Activated CD8-positive, alpha-beta memory T cell treated with anti-CD3 and anti-CD28 coated beads for 24 hours (primary cell): ENCODE data around the gene NOS3.

Experiments
- DNase-seq: peaks from one replicate; pipeline ENCODE4 v3.0.0-alpha.2; 2020

The NOS3 gene

DNA sequence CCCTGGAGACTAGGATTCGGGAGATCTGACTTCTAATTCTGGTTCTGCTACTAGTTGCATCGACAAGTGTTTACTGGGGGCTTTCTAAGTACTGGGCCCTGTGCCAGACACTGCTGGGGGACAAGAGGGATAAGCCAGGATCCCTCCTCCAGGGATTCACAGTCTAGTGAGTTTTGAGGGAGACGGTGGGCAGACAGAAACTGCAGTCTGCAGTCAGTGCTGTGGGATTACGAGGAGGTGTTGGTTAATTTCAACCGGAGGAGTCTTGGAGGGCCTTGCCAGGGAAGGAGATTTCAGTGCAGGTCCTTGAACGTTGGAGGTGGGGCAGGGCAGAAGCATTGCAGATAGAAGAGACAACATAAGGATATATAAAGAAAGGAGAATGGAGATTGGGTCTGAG is 9.2 kb upstream of the NOS3 start:
- DNase-seq = no peak

- DNase-seq = no peak
These were observed 8.5 kb upstream of the NOS3 start for GRCh38 chr7:150982351-150982750.

DNA sequence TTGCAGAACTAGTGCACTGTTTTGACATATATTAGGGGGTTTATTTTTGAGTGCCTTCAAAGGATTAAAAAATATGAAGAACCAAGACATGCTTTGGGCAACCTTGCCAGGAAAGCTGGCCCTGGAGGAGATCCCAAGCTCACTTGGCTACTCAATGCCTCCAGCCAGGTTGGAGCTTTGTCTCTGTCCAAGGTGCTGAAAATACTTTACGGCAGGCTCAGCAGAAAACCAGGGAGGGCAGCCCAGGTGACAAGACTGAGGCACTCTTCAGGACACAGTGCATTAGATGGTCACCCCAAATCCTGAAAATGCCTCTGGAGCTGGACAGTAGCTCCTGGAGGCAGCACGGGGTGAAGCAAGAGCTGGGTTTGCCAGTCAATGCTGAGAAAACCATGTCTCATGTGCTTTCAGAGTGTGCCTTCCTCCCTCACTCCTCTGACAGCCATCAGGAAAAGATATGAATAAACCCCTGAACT is 6.9 kb upstream of the NOS3 start:
- DNase-seq = no peak

DNA sequence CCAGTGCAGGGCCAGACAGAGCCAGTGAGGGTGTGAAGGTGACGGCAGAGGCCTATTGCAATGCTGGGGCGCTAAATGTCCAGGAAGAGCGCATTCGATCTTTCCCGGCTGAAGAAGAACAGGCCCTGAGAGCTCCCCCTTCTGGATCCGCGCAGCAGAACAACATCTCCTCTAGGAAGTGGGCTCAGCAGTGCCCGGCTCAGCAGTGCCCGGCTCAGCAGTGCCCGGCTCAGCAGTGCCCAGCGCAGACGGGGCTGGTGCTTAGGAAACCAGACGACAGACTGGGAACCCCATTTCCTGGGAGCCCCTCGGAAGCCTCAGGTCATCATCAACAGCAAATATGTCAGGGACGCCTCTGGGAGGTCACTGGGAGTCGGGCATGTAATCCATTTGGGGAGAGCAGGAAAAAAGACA is 4.7 kb upstream of the NOS3 start:
- DNase-seq = peak; percentile 82

GRCh38 chr7:150986556-150986955 is 4.3 kb upstream of the NOS3 start:
- DNase-seq = no peak

GRCh38 chr7:150988230-150989226 is 2.3 kb upstream of the NOS3 start:
- peak; percentile 86 for DNase-seq

GRCh38 chr7:150989456-150989855 is 1.4 kb upstream of the NOS3 start:
- no peak for DNase-seq

GRCh38 chr7:150992051-150992640 is 1.3 kb downstream of the NOS3 start:
- no peak for DNase-seq

DNA sequence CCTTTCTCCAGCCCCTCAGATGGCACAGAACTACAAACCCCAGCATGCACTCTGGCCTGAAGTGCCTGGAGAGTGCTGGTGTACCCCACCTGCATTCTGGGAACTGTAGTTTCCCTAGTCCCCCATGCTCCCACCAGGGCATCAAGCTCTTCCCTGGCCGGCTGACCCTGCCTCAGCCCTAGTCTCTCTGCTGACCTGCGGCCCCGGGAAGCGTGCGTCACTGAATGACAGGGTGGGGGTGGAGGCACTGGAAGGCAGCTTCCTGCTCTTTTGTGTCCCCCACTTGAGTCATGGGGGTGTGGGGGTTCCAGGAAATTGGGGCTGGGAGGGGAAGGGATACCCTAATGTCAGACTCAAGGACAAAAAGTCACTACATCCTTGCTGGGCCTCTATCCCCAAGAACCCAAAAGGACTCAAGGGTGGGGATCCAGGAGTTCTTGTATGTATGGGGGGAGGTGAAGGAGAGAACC is 2.1 kb downstream of the NOS3 start:
- DNase-seq = no peak

DNA sequence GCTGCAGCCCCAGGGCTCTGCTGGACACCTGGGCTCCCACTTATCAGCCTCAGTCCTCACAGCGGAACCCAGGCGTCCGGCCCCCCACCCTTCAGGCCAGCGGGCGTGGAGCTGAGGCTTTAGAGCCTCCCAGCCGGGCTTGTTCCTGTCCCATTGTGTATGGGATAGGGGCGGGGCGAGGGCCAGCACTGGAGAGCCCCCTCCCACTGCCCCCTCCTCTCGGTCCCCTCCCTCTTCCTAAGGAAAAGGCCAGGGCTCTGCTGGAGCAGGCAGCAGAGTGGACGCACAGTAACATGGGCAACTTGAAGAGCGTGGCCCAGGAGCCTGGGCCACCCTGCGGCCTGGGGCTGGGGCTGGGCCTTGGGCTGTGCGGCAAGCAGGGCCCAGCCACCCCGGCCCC is 2.7 kb downstream of the NOS3 start:
- DNase-seq = no peak

DNA sequence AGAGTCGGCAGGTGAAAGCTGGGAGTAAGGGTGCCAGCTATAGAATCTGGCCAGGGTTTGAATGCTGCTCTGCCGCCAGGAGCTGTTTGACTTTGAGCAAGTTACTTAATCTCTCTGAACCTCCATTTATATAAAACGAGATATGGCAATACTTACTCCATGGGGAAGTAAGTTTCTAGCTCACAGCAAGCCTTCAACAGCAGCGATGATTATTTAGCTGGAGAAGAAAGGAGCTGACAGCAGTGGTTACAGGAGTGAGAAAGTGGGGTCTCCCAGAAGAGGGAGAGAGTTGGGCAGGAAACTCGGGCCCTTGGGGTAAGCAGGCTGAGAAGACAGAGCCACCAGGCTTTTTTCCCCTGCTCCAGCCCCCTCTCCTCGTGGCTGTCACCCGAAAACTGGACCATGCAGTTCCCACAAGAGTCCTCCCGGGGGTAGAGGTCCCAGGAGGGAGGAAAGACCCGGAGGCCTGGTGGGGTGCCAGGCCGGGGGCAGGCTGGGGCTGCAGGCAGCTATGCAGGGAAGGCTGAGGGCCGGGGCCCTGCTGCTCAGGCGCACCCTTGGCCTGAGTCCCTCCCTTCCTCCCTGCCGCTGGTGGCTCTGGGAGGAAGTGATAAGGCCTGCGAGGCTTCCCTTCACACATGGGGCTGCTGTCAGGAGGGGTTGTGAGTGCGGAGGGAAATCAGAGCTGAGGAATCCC is 3.5 kb downstream of the NOS3 start:
- peak; percentile 71 for DNase-seq

DNA sequence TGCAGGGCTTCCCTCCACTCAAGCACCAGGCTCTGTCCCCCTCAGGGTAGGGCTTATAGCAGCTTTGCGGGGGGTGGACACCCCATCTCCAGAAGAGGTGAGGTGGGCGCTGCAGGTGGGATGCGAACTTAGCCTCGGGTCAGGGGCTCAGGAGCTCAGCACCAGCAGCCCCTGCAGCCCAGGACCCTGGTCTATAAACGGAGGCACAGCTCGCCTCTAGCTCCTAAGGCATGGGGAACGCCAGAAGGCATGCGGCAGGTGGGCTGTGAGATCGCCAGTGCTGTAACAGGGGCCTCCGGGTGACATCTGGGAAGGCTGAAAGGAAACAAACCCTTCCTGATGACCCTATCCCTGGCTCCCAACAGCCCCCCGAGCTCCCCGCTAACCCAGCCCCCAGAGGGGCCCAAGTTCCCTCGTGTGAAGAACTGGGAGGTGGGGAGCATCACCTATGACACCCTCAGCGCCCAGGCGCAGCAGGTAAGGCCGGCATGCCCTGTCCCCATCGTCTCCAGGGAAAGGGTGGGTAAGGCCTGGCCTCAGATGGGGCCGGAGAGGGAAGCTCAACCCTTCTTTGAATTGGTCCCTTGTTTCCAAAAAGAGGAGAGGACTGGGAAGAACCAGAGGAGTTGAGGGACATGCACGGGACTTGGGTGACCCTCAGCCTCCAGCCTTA is 4.2 kb downstream of the NOS3 start:
- DNase-seq = no peak

GRCh38 chr7:150996376-150997074 is 5.7 kb downstream of the NOS3 start:
- DNase-seq = no peak

DNA sequence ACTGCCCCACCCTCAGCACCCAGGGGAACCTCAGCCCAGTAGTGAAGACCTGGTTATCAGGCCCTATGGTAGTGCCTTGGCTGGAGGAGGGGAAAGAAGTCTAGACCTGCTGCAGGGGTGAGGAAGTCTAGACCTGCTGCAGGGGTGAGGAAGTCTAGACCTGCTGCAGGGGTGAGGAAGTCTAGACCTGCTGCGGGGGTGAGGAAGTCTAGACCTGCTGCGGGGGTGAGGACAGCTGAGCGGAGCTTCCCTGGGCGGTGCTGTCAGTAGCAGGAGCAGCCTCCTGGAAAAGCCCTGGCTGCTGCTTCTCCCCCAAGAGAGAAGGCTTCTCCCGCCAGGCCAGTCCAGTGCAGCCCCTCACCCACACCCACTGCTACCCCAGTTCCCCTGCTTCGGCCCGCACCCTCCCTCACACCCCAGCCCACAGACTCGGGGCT is 6.3 kb downstream of the NOS3 start:
- no peak for DNase-seq

- DNase-seq = no peak
These were observed 7.0 kb downstream of the NOS3 start for GRCh38 chr7:150997817-150998216.

GRCh38 chr7:150998341-150998740 is 7.5 kb downstream of the NOS3 start:
- no peak for DNase-seq

- no peak for DNase-seq
These were observed 8.2 kb downstream of the NOS3 start for GRCh38 chr7:150999001-150999400.

DNA sequence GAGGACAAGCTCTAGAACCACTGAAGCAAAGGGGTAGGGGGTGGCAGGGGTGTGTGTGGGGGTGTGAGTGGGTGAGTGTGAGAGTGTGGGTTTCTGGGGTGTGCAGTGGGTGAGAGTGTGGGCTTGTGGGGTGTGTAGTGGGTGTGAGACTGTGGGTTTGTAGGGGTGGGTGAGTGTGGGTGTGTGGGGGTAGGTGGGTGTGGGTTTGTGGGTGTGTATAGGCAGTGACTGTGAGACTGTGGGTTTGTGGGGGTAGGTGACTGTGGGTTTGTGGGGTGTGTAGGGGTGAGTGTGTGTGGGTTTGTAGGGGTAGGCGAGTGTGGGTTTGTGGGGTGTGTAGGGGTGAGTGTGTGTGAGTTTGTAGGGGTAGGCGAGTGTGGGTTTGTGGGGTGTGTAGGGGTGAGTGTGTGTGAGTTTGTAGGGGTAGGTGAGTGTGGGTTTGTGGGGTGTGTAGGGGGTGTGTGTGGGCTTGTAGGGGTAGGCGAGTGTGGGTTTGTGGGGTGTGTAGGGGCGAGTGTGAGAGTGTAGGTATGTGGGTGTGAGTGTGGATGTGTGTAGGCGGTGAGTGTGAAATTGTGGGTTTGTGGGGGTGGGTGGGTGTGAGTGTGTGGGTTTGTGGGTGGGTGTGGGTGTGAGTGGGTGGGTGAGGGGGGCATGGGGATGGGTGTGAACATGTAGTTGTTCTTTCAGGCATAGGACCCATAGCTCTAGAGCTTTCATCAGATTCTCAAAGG is 8.8 kb downstream of the NOS3 start:
- no peak for DNase-seq

DNA sequence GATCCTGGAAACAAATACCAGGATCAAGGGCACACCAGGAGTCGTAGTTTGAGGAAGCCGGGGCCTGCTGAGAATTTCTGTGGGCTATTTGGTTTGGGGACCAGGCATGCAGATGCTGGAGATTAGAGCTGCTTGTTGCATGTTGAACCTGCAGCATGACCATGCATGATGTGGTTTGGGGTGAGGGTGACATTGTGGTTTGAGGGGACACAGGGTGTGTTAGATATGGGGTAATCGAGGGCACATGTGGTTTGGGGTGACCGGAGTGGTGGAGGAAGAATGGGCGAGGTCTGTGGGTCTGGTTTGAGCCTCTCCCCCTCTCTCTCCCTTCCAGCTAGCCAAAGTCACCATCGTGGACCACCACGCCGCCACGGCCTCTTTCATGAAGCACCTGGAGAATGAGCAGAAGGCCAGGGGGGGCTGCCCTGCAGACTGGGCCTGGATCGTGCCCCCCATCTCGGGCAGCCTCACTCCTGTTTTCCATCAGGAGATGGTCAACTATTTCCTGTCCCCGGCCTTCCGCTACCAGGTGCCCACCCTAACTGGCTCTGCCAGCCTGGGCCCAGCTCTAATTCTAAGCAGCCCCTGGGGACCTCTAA is 10.2 kb downstream of the NOS3 start:
- no peak for DNase-seq

- no peak for DNase-seq
These were observed 10.7 kb downstream of the NOS3 start for GRCh38 chr7:151001546-151001945.

GRCh38 chr7:151003572-151003971 is 12.8 kb downstream of the NOS3 start:
- no peak for DNase-seq
